Fibroblast of skin of left biceps (primary cell): ENCODE measurements around the gene PATZ1.
A peak's percentile ranks its signal among the peaks of the same experiment; 100 is the strongest.

ENCODE experiments used
- DNase-seq, 2 experiments: peaks; one replicate each; pipeline ENCODE4 v3.0.0-alpha.2; 2013; ENCODE audit warnings: low read depth in 2 of 2

Gene PATZ1

DNA sequence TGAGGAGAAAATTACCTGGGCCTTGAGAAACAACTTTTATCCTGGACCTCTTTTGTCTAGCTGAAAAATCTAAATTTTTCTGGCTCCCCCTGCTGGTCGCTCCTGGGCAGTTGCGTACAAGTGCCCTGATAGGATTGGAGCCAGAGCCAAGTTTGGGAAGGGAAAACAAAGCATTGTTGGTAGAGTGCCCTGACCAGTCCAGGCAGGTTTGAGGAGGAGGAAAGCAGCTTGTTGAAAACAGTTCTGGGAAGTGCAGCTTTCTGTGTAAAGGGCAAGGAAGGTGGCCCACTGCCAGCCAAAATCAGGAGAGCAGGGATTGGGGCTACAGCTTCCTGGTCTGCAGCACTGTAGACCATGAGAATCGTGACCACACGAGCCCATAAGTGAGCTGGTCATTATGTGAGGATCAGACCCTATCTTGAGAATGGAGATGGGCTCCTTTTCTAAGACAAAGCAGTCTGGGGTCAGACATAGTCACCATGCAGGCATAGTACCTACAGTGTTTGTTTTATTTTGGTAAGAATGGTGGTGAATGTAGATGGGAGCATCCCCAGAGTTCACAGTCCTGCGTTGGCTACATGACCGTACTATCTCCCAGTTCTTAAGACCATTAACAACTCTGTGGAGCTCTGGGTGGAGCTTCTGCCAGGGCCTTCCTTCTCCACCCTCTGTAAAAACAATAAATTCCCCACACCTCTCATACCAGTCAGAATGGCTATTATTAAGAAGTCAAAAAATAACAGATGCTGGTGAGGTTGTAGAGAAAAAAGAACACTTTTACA is 32.6 kb downstream of the PATZ1 start:
- peak in 1 of 2 experiments; percentile 13 for DNase-seq

DNA sequence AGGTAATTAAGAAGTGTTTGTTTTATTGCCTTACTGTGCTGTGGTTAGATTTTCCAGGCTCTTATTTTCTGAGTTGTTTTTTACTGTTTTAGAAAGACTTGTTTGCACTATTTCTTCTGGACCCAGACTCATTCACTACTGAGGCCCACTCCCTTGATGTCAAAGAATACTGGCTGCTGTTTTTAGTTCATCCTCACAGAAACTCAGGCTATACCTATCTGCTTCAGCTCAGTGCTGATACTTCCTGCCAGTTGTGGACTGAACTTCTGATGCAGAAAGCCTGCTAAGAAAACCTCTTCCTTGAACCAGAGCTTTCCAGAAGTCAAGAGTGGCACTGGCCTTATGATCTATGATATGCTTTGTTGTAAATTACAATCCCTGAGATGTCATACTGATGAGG is 38.0 kb downstream of the PATZ1 start:
- no peak for DNase-seq

DNA sequence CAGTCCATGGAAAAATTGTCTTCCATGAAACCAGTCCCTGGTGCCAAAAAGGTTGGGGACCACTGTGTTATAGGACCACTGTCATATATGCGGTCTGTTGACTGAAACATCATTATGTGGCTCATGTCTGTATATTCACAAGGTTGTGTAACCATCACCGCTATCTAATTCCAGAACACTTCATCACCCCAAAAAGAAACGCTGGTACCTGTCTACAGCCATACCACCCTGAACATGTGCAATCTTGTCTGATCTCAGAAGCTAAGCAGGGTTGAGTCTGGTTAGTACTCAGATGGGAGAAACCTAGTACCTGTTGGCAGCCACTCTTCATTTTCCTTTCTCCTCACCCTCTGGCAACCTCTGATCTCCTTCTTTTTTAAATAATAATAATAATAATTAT is 41.0 kb downstream of the PATZ1 start:
- no peak for DNase-seq

DNA sequence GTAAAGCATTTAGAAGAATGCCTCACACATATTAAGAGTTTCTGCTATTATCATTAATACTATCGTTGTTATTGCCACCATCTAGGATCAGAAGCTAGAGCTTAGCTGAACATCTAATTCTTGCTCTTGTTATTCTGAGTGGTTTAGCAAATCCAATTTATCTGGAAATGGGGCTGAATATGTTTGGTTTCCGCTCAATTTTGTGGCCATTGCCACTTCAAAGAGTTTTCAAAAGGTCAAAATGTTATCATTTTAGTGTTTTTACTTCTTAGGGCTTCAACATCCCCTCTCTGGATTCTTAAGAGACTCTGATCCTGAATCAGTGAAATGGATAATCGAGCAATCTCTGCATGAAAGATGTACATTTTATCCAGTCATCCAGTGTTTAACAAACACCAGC is 43.6 kb downstream of the PATZ1 start:
- DNase-seq: no peak

DNA sequence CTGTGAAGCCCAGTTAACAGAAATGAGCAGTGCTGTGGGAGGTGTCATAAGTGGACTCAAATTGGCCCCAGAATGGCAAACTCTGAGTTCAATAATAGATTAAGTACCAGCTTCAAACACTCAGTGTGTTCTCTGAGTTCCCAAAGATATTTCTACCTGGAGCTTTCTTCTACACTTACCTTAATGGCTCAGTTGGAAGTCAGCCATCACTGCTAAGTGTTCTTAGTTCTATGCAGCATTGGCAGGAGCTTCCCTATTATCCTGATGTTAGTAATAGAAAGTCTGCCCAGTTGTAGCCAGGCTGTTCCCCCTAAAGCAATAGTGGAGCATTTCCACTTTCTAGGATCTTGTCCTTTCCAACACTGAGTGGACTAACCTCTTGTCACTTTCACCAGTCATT is 44.1 kb downstream of the PATZ1 start:
- DNase-seq: no peak

DNA sequence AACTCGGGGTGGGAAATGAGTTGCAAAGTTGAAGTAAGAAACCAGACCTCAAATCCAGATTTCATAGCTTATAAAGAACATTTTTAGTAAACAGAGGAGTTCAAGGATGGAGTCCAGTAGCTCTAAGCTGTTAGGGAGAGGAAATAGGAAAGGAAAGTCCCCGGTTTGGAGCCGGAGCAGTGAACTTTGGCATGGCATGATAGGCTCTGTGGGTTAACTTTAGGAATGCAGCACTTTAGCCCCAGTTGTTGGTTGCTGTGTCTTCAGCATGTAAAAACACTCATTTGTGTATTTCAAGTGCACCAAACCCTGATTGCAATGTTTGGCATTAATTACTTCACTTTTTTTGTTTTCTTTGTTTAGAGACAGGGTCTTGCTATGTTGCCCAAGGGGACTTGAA is 45.2 kb downstream of the PATZ1 start:
- no peak for DNase-seq

DNA sequence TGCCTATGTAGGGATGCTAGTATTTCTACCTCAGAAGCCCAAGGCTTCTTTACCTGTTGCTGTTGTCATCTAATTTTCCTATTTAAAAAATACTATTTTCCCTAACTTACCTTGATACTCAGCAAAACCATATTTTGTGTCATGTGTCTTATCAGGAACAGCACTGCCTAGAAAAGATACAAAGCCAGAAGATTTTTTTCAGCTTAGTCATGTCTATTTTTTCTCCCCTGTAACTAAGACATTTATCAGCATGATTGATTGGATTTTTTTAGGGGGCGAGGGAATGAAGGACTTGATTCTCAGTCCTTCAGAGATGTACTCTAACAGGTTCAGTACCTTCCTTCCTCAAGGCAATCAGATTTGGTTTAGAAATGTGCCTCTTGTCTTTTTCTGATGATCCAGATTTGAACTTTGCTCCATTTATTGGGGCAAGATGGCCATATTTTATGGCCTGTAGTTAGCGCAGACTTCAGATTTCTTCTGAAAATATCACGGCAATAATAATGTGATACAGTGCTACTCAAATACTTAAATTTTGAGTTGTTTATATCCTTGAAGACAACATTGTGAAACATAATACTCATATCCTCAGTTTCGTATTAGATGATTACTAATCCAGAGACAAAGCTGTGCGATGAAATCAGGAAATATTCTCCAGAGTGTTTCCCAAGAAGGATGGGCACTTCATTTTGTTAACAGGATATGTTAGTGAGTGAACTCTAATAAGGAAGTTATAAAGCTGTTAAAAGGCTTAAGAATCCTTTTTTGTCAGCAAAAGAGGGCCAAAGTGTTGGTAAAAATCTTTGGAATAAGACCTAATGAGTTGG is 50.1 kb downstream of the PATZ1 start:
- no peak for DNase-seq

DNA sequence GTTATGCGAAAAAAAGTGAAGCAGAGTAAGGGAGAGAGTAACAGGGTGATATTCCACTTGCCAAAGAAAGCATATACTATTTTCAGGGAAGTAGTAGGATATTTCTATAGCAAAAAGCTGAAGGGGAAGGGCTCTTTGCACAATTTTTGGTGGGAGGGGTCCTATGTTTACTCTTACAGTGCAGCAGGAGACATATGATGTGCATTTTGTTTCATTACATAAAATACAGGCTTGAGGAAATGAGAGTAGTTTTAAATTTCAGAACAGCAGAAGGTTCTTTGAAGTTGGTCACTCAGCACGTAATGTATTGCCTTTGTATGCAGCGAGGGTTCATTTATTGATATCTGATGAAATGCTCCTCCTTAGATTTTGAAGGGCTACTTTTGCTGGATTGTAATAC is 50.8 kb downstream of the PATZ1 start:
- no peak for DNase-seq

DNA sequence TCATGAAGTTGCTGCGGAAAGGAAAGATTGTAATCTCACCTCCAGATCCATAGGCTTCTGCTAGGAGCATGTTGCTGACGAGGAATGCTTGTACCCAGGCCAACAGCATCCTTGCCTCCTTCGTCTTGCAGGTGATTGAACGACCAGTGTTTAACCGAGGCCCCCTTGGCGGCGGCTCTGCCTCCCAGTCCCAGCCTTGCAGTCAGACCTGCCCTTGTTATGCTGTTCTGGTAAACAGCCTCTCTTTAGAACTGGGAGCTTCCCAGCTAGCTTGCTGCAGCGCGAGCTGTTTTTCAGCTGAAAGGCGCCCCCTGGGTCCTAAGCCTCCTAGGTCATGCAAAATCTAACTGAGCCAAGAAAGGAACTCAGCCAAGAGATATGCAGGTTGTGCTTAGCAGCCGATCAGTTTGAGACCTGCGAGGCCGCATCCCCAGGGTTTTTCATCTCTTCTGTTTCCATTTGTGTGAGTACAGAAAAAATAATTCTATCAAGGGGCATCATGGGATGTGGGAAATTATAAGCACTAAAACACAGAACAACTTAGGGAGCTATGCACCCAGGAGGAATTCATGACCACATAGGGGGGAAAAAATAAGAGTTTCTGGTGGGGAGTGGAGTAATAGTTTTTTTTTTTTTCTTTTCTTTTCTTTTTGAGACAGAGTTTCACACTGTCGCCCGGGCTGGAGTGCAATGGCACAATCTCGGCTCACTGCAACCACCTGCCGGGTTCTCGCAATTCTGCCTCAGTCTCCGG is 53.7 kb downstream of the PATZ1 start, which contains the start of gene PIK3IP1:
Gene PIK3IP1 (minus strand): TSS at position 253 of the 754 bp plus-strand sequence. CDS start 144 bp downstream, at position 109.
- peak; percentile 41 to 52 for DNase-seq

DNA sequence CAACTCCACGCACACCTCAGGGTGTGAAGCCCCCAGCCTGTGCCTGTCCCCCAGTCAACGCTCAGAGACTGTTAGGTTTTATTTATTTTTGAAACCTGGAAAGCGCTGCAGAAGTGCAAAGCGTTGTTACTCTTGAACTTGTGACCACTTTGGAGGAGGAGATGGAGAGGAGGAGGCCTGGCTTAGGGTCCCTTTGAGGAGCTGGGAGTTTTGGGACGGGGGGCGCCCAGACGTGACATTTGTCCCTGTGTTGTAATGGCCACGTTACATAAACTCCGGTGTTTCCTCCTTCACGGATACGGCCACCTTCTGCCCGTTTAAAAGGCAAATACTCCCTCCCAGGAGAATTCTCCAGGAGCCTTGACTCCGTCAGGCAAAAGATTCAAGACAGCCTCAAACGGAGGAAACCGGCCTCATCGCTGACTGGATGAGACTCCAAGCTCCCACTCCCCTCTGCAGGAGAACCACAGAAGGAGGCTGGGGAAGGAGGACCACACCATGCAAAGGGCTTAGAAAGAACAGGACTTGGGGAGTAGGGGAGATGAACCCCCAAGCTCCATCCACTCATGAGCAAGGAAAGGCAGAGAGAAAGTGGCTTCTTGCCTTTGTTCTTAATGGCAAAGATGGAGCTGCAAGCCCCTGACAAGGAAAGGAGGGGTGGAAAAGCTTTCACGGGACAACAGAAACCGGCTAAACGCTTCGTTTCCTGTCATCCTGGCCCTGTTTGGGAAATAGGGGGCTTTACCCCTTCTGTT is 54.5 kb downstream of the PATZ1 start:
- DNase-seq: no peak

DNA sequence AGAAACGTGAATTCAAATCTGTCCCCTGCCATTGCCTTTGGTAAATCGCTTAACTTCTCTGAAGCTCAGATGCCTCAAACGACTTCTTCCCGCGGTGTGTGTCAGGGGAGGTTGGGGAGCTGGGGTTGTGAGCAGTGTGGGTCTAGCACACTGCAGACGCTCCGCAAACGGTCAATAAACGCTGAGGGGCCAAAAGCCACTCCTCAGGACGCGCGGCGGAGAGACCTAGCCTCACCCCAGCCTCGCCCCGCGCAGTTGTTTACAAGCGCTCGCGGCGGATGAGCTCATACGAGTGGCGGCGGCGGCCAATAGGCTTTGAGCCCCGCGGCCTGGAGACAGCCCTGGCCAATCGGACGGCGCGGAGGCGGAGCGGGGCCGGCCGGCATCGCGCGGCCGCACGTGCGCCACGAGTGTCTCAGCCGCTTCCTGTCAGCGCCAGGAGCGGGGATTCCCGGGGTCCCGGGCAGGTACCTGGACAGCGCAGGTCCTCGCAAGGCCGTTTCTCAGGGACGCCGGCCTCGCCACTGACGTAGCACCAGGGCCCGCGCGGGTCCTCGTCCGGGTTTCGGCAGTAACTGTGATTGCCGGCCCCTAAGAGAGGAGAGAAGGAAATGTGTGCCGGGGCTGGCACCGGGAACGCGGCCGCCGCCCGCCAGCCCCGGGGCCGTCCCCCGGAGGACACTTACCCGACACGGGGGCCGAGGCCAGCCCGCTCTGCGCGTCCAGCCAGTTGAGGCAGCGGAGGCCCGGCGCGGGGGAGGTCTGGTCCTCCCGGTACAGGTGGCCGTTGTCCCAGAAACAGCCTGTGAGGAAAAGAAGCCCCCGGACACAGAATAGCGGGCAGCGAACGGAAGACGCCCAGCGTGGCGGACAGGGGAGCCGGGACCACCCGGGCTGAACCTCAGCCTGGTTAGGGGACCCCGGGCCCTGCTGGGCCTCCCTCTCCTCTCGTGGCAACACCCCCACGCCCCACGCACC is 55.4 kb downstream of the PATZ1 start:
- DNase-seq: peak; percentile 51 to 60

DNA sequence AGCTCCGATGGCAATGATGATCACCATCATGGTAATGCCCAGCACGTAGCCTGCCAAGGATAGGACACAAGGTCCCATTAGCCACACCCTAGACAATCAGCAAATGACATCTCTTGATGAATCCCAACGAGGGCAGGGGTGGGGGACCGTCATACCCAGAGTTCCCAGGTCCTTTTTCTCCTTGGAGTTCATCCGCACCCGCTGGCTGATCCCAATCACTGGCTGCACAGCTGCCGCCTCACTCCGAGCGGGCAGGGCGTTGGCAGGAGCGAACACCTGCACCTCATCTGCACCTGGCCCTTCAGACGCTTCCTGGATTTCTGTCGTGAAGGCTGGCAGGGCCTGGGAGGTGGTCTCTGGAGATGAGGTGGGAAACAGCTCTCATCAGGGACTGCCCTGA is 56.8 kb downstream of the PATZ1 start:
- DNase-seq: no peak

DNA sequence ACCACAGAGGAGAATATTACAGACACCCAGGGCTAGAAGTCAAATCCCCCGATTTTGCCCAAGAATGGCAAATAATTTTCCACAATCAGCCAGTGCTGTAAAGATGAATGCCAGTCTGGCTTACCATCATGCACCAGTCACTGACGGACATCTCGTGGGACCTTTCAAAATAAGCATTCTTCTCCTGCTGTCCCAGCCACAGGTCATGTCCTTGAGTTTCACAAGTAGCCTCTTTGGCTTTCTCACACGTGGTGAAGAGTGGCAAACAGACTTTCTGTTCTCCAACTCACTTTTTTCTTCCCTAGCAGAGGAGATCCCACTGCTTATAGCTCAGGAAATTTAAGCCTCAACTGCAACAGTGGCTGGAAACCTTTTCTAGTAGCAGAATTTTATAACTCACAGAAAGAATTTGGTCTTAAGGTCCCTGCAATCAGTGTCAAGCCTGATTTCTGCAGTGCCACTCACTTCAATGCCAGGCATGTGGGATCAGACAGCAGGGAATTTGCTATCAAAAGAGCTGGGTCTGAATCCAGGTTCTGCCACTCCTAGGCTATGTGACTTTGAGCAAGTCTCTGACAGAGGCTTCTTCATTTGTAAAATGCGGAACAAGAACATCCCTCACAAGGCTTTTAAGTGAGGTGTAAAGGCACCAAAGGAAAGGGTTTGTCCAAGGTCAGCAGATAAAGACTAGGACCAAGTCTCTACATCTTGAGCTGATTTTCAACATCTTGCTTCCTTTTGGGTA is 57.5 kb downstream of the PATZ1 start:
- no peak for DNase-seq

DNA sequence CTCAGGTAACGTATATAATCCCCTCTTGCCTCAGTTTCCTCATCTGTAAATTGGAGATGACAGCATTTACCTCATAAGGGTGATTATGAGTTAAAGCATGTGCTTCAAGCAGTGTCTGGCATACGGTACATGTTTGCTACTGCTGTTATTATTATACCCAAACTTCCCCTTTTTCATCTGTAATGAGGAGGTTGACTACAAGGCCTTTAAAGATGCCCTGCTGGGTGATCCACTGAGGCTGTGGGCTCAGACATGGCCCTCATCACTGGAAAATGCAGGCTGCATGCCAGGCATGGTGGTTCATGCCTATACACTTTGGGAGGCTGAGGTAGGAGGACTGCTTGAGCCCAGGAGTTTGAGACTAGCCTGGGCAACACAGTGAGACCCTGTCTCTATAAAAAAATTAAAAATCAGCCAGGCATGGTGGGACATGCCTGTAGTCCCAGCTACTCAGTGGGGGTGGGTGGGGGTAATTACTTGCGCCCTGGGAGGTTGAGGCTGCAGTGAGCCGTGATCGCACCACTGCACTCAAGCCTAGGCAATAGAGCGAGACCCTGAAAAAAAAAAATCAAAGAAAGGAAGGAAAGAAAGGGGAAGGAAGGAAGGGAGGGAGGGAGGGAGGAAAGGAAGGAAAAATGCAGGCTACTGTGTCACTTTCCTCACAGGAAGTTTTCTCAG is 58.2 kb downstream of the PATZ1 start:
- no peak for DNase-seq

DNA sequence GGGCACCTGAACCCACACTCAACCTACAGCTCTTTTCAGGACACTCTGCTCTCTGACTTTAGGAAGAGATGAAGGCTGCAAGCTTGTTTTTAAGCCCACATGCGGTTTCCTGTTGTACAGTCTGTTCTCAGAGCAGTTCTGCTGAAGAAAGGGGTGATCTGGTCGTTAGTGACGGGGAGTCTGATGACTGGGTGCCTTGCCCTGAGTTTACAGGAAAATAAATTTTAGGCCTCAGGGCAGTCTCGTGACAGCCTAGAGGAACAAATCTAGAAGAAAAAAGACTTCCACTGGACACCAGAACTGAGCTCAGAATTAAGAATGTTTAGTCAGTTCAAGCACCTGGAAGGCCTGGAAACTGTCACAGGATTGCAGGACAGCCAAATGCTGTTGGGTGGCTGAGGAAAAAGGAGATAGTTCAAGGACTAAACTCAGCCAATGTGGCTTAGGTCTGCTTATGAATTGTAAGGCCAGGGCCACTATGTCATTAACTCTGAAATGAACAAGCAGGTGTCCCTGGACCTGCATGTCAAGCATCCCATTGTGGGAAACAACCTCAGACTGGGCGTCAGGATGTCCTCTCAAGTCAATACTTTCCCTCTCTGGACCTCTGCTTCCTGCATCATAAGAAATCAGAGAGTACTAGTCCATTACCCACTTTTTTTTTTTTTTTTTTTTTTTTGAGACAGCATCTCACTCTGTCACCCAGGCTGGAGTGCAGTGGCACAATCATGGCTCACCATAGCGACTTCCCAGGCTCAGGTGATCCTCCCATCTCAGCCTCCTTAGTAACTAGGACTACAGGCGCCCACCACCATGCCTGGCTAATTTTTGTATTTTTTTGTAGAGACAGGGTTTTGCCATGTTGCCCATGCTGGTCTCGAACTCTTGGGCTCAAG is 59.5 kb downstream of the PATZ1 start:
- no peak for DNase-seq

DNA sequence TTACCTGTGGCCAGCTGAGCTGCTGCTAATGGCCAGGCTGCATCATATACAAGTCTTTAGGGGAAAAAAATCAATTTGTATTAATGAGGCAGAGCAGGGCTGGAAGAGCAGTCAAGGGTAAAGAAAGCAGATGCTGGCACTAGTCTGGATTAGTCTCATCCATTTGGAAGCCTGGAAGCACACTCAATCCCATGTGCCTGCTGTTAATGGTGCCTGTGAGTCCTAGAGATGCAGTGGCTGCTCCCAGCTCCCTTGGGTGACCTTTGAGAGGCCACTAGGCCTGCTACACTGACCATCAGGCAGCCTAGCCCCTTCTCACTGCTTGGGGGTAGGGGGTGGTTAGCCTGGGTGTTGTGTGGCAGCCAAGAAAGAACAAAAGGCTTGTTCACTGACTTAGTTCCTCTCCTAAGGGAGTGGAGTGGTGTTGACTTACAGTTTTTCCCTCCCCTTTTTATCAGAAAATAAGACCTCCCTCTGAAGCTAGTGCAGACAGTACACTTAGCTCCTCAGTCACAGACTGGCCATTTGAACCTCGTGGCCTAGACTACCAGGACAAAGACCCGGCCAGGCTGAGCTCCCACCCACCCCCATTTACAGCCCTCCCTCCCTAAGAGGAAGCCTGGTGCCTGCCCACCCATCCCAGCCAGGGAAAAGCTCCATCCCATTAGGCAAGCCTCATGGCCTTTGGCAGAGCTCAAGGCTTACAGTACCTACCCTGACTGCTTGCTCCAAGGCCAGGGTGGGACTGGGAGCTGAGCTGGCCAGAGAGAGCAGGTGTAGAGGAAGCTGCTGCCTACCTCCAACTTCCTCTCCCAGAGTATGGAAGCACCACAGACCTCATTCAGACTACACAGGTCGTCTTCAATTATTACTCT is 61.6 kb downstream of the PATZ1 start:
- DNase-seq: no peak
